ENCODE data around the gene ZSCAN29.
A peak's percentile ranks its signal among the peaks of the same experiment; 100 is the strongest.
"Not testable (repeated sequence)": the region's sequence is repeated elsewhere in the genome, so short reads cannot be mapped to it uniquely, and the experiment has no call there.

ZSCAN29 gene

GRCh38 chr15:43370975-43371974 lies at the start of gene ZSCAN29, which contains the start of gene TUBGCP4:
ZSCAN29 (minus strand) TSS chr15:43371043; CDS start chr15:43369913, 1,130 bp downstream.
TUBGCP4 (plus strand) TSS chr15:43371101; CDS start chr15:43371355, 254 bp downstream.
- DNase-seq (ENCODE audit: low spot score) (peak; percentile 97), FAIRE-seq (no peak)

DNA sequence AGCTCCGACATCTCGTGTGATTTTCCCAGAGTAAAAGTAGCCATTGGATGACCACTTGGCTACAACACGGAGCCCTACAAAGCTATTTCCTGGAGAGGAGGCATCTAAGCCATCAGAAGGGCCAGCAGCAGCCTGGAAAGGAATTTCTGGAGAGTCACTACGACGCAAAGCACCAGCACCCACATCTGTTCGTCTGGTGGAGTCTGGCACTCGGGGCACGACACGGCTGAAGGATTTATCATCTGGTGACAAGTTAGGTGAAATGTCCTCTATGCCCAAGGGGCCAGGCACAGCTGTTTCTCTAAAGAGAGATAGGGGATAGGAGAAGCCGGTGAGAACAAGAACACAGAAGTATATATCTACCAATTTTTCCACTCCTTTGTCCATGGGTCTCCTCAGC lies 49.6 kb upstream of the ZSCAN29 start:
- no peak for DNase-seq (ENCODE audit: low spot score)
- no peak for FAIRE-seq

- no peak for FAIRE-seq
- no peak for DNase-seq (ENCODE audit: low spot score)
Observed at GRCh38 chr15:43414196-43414595, 43.4 kb upstream of the ZSCAN29 start.

- FAIRE-seq (no peak), DNase-seq (ENCODE audit: low spot score) (no peak)
Observed at GRCh38 chr15:43412096-43412495, 41.3 kb upstream of the ZSCAN29 start.

GRCh38 chr15:43410572-43411214 lies 39.9 kb upstream of the ZSCAN29 start:
- DNase-seq (ENCODE audit: low spot score) (no peak), FAIRE-seq (no peak)

GRCh38 chr15:43408789-43409188 lies 37.9 kb upstream of the ZSCAN29 start:
- no peak for DNase-seq (ENCODE audit: low spot score)
- FAIRE-seq, result no peak

DNA sequence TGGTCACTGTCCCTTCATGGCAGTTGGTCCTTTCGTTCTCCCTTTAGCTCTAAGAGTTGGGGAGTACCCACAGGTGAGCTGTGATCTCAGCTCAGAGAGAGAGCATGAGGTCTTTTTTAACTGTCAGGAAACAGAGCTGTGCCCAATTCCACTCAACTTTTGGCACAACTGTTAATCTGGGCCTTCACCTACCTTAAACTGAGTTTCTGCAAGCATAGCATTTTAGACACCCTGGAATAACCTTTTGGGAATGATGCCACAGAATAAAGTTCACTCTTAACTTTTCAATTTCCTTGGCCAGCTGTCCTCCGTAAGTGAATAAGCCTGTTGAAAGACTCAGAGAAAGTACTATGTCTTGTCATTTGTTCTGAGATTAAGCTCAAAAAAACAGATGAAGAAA lies 36.0 kb upstream of the ZSCAN29 start:
- FAIRE-seq (no peak), DNase-seq (ENCODE audit: low spot score) (no peak)

GRCh38 chr15:43406189-43406588 lies 35.3 kb upstream of the ZSCAN29 start:
- DNase-seq (ENCODE audit: low spot score) (no peak), FAIRE-seq (no peak)

DNA sequence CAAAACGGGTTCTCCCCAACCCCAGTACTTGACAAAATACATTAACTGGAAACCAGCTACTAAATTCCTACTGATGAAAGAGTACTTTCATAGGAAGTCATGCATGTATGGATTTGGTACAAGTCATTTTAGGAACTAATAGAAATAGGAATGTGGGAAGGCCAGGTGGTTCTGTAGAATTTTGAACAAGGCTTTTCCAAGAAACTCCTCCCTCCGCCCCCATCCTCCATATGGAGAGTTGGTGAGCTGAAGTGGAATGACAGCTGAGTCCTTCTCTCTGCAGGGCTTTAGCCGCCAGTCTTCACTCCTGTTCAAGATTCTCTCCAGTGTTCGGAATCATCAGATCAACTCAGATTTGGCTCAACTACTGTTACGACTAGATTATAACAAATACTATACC lies 33.3 kb upstream of the ZSCAN29 start:
- no peak for DNase-seq (ENCODE audit: low spot score)
- no peak for FAIRE-seq

- FAIRE-seq, result no peak
- no peak for DNase-seq (ENCODE audit: low spot score)
Observed at GRCh38 chr15:43403616-43404015, 32.8 kb upstream of the ZSCAN29 start.

GRCh38 chr15:43402255-43402654 lies 31.4 kb upstream of the ZSCAN29 start:
- DNase-seq (ENCODE audit: low spot score), result no peak
- no peak for FAIRE-seq

GRCh38 chr15:43393592-43393991 lies 22.7 kb upstream of the ZSCAN29 start:
- not testable (repeated sequence) for FAIRE-seq; DNase-seq (ENCODE audit: low spot score)

DNA sequence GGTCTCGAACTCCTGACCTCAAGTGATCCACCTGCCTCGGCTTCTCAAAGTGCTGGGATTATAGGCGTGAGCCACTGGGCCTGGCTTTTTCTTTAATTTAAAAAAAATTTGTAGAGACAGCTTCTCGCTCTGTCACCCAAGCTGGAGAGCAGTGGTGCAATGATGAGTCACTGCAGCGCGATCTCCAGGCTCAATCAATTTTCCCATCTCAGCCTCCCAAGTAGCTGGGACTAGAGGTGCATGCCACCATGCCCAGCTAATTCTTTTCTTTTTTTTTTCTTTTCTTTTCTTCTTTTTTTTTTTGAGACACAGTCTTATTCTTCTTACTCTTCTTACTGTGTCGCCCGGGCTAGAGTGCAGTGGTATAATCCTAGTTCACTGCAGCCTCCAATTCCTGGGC lies 19.9 kb upstream of the ZSCAN29 start:
- FAIRE-seq (no peak), DNase-seq (ENCODE audit: low spot score) (no peak)

DNA sequence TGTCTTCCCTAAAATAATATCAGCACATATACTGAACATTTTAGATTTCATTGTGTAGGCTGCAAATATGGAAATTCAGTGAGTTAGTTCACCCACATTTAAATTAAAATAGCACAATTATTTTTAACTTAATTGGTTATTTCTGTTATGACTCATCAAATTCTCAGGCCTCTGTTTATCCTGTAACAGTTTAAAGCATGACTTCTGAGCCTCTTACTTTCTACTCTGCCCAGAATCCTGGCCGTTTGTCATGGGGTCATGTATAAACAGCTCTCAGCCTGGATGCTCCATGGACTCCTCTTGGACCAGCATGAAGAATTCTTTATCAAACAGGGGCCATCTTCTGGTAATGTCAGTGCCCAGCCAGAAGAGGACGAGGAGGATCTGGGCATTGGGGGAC lies 12.2 kb upstream of the ZSCAN29 start:
- FAIRE-seq (no peak), DNase-seq (ENCODE audit: low spot score) (no peak)

GRCh38 chr15:43382310-43382709 lies 11.5 kb upstream of the ZSCAN29 start:
- DNase-seq (ENCODE audit: low spot score) (no peak), FAIRE-seq (no peak)

DNA sequence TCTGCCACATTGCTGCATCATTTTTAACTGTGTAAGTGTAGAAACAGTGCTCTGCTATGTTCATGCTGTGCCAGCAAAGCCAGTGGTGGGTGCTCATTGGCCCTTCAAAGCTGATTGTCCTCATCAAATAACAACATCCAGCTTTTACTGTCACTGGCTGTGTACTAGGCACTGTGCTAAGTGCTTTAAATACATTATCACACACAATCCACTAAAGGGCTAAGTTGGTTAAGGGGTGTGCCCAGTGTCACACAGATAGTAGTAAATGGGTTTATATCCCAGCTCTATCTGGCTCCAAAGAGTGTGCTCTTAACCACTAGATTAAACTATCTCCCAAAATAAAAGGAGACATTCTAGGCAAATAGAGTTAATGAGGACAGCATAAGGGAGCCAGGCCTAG lies 7.8 kb upstream of the ZSCAN29 start:
- DNase-seq (ENCODE audit: low spot score), result no peak
- no peak for FAIRE-seq

GRCh38 chr15:43376017-43376705 lies 5.3 kb upstream of the ZSCAN29 start:
- FAIRE-seq (no peak), DNase-seq (ENCODE audit: low spot score) (peak; percentile 39)

- FAIRE-seq, result no peak
- peak; percentile 27 for DNase-seq (ENCODE audit: low spot score)
Observed at GRCh38 chr15:43370310-43370974, 401 bp downstream of the ZSCAN29 start.

- DNase-seq (ENCODE audit: low spot score), result no peak
- FAIRE-seq, result no peak
Observed at GRCh38 chr15:43361313-43361903, 9.4 kb downstream of the ZSCAN29 start.

GRCh38 chr15:43360821-43361220 lies 10.0 kb downstream of the ZSCAN29 start:
- DNase-seq (ENCODE audit: low spot score) (no peak), FAIRE-seq (no peak)

Measured in urothelium cell line (cell line).